ENCODE results near the gene MTX1. TPM values are rescaled to one million over a fixed set of nuclear protein-coding genes. Genes with fewer than 3 reads are reported as not detected.

Gene MTX1
- total and polyA plus RNA-seq, 2 experiments from 2014 or later: 77.7 to 106 TPM

GRCh38 chr1:155223047-155223446 is 14.6 kb downstream of the MTX1 start:
- Histone ChIP-seq H3K4me1 (ENCODE audit: insufficient read depth) (peaks cover 9% of the 10 kb centered on the region), H3K79me2 (replicated peaks; ENCODE audit: insufficient read depth) (peaks cover 11% of the 10 kb centered on the region), H3K36me3 (ENCODE audit: insufficient read depth) (no peaks in the 10 kb centered on the region; the same call in 1 of the 2 replicates), H2AFZ (no peak overlapping the region), H3K27me3 (ENCODE audit: insufficient read depth) (no peaks in the 10 kb centered on the region), H3K4me2 (no peak overlapping the region), H4K20me1 (replicated peaks; ENCODE audit: insufficient read depth) (peaks cover 6% of the 10 kb centered on the region; the same call in 1 of the 2 replicates), H3K4me3 (no peak overlapping the region), H3F3A (replicated peaks; ENCODE audit: low read depth) (peaks cover 8% of the 10 kb centered on the region), H3K27ac (ENCODE audit: low read depth) (no peak overlapping the region), H3K9me2 (ENCODE audit: insufficient read depth) (no peaks in the 10 kb centered on the region)
- no peak for DNase-seq (ENCODE audit: low spot score)
- no peak overlapping the region for H3K4me3 Mint-ChIP-seq
- TF ChIP-seq POLR2AphosphoS5 (IDR thresholded peaks at IDR 0.05; ENCODE audit: low read depth) (no peak), EZH2 (IDR thresholded peaks at IDR 0.05; ENCODE audit: low read depth, unreplicated experiment) (no peak), STAT1 (IDR thresholded peaks at IDR 0.05; ENCODE audit: unreplicated experiment) (no peak), ZNF331 (CRISPR knock-in tag; IDR thresholded peaks at IDR 0.05; ENCODE audit: low read depth) (no peak), NANOG (IDR thresholded peaks at IDR 0.05; ENCODE audit: borderline replicate concordance) (no peak), CREB1 (CRISPR knock-in tag; IDR thresholded peaks at IDR 0.05; ENCODE audit: low read depth) (no peak), JUNB (IDR thresholded peaks at IDR 0.05; ENCODE audit: unreplicated experiment) (no peak), CTCF (conservative IDR thresholded peaks at IDR 0.05; ENCODE audit: low read depth in 2 of 2) (no peak), ZNF114 (CRISPR knock-in tag; IDR thresholded peaks at IDR 0.05) (no peak), EZH2phosphoT487 (IDR thresholded peaks at IDR 0.05; ENCODE audit: unreplicated experiment) (no peak), ETS1 (IDR thresholded peaks at IDR 0.05) (no peak), REST (IDR thresholded peaks at IDR 0.05; ENCODE audit: unreplicated experiment) (no peak)
- TF ChIP-seq, protein P1, sequence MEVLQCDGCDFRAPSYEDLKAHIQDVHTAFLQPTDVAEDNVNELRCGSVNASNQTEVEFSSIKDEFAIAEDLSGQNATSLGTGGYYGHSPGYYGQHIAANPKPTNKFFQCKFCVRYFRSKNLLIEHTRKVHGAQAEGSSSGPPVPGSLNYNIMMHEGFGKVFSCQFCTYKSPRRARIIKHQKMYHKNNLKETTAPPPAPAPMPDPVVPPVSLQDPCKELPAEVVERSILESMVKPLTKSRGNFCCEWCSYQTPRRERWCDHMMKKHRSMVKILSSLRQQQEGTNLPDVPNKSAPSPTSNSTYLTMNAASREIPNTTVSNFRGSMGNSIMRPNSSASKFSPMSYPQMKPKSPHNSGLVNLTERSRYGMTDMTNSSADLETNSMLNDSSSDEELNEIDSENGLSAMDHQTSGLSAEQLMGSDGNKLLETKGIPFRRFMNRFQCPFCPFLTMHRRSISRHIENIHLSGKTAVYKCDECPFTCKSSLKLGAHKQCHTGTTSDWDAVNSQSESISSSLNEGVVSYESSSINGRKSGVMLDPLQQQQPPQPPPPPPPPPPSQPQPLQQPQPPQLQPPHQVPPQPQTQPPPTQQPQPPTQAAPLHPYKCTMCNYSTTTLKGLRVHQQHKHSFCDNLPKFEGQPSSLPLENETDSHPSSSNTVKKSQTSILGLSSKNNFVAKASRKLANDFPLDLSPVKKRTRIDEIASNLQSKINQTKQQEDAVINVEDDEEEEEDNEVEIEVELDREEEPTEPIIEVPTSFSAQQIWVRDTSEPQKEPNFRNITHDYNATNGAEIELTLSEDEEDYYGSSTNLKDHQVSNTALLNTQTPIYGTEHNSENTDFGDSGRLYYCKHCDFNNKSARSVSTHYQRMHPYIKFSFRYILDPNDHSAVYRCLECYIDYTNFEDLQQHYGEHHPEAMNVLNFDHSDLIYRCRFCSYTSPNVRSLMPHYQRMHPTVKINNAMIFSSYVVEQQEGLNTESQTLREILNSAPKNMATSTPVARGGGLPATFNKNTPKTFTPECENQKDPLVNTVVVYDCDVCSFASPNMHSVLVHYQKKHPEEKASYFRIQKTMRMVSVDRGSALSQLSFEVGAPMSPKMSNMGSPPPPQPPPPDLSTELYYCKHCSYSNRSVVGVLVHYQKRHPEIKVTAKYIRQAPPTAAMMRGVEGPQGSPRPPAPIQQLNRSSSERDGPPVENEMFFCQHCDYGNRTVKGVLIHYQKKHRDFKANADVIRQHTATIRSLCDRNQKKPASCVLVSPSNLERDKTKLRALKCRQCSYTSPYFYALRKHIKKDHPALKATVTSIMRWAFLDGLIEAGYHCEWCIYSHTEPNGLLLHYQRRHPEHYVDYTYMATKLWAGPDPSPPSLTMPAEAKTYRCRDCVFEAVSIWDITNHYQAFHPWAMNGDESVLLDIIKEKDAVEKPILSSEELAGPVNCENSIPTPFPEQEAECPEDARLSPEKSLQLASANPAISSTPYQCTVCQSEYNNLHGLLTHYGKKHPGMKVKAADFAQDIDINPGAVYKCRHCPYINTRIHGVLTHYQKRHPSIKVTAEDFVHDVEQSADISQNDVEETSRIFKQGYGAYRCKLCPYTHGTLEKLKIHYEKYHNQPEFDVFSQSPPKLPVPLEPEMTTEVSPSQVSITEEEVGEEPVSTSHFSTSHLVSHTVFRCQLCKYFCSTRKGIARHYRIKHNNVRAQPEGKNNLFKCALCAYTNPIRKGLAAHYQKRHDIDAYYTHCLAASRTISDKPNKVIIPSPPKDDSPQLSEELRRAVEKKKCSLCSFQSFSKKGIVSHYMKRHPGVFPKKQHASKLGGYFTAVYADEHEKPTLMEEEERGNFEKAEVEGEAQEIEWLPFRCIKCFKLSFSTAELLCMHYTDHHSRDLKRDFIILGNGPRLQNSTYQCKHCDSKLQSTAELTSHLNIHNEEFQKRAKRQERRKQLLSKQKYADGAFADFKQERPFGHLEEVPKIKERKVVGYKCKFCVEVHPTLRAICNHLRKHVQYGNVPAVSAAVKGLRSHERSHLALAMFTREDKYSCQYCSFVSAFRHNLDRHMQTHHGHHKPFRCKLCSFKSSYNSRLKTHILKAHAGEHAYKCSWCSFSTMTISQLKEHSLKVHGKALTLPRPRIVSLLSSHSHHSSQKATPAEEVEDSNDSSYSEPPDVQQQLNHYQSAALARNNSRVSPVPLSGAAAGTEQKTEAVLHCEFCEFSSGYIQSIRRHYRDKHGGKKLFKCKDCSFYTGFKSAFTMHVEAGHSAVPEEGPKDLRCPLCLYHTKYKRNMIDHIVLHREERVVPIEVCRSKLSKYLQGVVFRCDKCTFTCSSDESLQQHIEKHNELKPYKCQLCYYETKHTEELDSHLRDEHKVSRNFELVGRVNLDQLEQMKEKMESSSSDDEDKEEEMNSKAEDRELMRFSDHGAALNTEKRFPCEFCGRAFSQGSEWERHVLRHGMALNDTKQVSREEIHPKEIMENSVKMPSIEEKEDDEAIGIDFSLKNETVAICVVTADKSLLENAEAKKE (CRISPR knock-in tag; IDR thresholded peaks at IDR 0.05): no peak
- H3K36me3 Mint-ChIP-seq (ENCODE audit: low read depth): peaks cover 9% of the 10 kb centered on the region; the same call in 1 of the 3 replicates
- H3K27ac Mint-ChIP-seq: no peak overlapping the region
- no peaks in the 10 kb centered on the region for H3K9me3 Mint-ChIP-seq
- H3K27me3 Mint-ChIP-seq (ENCODE audit: insufficient read depth, low read depth, poor library complexity): peaks cover 22% of the 10 kb centered on the region
- no peak for ATAC-seq
- H3K4me1 Mint-ChIP-seq: peaks cover 33% of the 10 kb centered on the region
